ENCODE results near the gene SLC13A5.
"Not testable (repeated sequence)": the region's sequence is repeated elsewhere in the genome, so short reads cannot be mapped to it uniquely, and the experiment has no call there.

SLC13A5 gene

DNA sequence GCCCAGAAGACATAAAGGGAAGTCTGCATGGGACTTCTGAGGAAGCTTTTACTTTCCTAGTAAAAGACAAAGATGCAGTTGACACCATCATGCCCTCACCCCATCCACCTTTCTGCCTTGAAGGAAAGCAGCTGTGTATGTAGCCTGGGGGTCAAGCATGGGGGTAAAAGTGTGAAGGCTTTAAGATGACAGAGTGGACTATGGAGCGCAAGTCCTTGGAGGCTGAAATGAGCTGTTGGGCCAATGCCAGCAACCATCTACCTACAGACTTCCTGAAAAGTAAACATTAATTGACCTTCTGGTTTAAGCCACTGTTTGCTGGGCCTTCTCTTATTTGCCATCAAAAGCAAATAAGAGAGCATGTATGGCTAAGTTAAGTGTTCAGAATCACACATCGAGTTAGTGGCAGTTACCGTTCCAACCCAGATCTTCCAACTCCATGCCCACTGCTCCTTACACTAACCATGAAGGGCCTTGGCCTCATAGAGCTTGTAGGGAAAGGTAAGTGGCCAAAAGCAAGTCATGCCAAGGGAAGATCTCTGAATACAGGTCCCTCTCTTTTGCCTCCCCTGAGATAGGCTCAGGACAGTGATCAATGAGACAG is 30.0 kb downstream of the SLC13A5 start:
- DNase-seq, result no peak

DNA sequence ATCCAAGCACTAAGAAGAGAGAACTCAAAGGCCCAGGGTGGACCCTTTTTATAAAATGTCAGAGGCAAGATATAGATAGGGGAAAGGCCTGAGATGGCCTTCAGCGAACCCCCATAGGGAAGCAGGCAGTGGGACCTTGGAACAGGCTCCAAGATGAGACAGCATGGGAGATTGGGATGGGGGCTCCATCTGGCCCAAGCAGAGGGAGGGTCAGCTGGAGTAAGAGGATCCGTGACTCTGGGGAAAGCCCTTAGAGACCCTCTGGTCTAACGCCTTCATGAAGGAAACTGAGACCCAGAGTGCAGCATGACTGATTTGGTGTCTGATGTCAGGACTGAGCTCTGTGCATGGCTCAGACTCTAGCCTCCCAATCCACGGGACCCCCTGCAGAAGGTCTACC is 30.8 kb downstream of the SLC13A5 start:
- DNase-seq, result no peak

DNA sequence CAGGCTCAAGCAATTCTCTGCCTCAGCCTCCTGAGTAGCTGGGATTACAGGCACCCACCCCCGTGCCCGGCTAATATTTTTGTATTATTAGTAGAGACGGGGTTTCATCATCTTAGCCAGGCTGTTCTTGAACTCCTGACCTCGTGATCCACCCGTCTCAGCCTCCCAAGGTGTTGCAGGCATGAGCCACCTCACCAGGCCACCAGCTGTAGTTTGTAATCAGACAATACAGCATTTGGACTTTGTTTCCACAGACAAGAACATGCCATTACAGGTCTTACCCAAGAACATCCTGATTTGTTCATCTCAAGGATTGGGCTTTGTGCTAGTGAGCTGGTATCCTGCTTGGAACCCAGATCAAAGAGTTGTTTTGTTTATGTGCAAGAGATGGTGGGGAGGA is 31.5 kb downstream of the SLC13A5 start:
- no peak for DNase-seq

DNA sequence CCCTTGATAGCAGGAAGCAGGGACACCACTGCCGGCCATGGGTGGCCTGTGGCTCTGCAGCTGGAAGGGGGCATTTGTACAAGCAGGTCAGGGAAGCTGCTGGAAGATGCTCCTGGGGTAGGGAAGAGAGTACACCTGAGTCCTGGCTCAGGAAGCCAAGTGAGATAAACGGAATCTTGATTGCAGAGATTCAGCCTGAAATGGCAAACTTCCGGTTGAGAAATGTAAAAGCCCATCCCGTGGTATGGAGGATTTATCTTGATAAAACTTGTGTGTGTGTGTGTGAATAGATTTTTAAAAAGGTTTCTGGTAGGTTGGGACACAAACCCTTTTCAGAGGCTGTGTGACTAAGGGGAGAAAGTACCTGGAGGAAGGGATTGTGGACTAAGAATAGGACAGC is 32.0 kb downstream of the SLC13A5 start:
- no peak for DNase-seq

DNA sequence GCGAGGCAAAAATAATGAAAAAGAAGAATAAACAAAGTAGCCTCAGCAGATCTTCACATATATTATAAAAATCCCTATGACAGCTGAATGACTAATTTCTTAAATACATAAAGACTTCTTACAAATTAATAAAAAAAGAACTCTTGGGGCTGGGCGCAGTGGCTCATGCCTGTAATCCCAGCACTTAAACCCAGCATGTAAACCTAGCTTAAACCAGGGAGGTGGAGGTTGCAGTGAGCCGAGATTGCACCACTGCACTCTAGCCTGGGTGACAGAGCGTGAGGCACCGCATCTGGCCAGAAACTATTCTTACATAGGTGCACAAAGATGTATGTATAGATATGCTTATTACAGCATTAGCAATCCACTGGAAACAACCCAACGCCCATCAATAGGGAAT is 33.9 kb downstream of the SLC13A5 start:
- DNase-seq, result no peak

DNA sequence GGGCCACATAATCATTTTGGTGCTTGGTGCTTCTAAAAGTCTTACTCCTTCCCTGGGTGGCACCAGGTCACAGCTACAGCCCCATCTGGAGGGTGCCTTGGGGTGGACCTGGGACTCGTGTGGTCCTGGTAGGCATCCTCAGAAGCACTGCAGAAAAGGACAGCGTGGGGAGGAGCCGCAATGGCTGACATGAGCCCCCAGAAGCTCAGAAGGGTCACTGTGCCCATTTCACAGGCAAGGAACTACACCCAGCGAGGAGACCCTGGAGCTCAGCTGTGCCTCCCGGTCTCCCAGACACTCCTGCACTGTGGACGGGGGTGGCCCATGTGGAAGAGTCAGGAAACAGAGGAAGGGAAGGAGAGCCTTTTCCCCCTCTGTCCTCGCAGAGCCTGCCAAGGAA is 35.2 kb downstream of the SLC13A5 start:
- DNase-seq, result no peak

DNA sequence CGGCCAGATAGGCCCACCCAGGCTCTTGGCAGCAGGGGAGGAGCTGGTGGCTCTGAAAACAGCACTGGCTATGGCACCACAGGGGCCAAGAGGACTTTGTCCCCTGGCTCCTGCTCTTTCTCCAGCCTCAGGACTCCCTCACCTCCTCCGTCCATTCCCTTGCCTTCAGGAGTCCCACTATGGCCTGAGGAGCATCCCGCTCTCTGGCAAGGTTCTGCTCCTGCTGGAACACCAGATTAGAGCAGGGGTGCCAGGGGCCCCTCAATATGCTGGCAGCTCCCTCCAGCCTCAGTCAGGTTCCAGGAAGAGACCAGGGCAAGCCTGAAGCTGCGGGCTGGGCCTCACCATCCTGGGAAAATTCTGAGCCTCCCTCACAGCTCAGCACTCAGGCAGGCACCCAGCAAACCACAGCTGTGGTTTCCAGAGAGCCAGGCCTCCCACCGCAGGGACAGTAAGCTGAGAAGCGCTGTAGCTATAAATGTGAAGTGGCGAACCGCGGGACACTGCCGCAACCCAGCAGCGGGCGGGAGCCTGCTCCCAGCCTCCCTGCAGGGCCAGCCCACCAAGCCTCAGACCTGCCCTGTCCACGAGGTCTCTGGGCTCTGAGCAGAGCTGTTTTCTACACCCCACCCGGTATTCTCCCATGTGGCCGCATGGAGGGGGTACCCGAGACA is 35.9 kb downstream of the SLC13A5 start:
- peak; percentile 7 for DNase-seq

DNA sequence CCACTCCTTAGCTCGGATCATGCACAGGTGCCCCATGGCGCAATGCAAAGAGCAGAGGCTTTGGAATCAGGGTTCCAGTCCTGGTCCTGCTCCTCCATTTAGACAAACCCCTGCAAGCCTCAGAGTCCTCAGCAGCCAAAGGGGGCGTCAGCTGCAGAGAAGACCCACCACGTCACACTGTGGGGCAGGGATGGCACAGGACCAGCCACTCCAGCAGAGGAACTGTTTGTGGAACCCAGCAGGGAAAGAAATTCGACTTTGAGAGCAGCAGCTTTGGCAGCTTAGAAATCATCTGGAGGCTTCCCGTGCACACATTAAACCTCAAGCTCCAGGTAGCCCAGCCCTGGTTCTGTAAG is 36.4 kb downstream of the SLC13A5 start:
- no peak for DNase-seq

DNA sequence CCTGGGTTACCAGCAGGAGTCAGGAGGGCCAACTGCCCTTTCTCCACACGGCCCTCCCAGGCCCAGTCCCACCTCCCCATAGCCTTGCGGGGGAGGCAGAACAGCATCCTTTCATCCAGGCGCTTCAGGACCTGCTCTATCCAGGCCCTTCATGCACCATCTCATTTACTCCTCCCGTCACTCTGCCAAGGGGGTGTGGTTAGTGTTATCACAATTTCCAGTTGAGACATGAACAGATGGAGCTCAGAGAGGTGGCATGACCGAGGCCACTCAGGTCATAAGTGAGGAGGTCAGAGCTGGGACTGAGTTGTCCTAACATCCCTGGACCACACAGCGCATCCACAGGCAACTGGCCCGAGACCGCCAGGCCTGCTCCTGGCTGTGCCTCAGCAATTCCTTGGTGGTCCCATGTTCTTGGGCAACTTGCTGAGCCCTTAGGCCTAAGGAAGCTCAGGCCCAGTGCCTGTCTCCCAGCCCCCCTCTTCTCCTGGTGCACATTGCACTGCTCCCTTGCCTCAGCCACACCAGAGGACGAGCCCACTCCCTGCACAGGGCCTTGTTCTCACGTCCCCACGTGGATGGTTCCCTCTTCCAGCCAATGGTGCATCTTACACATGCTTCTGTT is 37.9 kb downstream of the SLC13A5 start:
- no peak for DNase-seq

DNA sequence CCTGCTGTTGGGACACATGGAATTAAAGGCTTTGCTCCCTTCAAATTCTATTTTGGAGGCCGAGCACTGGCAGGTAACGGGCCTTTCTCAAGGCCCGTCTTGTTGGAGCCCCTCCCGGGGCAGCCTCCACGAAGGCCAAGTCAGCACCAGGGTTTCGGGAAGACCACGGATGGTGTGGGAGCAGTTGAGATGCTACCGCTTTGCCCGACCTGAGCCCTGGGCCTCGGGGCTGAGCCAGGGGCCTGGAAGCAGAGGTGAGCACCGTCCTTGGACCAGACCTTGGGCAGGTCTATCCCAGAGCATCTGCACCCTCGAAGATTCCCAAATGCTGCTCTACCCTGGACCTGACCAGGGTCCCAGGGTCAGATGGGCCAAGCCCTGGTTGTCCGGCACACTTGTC is 38.6 kb downstream of the SLC13A5 start:
- no peak for DNase-seq

DNA sequence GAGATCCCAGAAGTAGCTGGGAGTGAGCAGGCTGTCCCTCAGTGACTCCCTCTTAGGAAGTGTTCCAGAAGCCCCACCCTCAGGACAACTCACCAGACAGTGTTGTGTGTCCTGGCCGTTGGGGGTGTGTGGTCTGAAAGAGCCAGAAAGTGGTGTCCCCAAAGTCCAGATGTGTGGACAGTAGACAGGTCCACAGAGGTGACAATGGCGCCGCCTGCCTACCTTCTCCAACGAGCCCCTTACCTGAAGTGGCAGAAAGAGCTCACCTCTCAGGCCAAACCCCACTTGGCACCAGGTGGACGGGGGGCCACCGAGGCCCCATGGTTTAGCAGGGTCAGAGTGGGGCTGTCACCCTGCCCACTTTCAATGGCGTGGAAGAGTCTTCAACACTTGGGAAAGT is 41.7 kb downstream of the SLC13A5 start:
- no peak for DNase-seq

DNA sequence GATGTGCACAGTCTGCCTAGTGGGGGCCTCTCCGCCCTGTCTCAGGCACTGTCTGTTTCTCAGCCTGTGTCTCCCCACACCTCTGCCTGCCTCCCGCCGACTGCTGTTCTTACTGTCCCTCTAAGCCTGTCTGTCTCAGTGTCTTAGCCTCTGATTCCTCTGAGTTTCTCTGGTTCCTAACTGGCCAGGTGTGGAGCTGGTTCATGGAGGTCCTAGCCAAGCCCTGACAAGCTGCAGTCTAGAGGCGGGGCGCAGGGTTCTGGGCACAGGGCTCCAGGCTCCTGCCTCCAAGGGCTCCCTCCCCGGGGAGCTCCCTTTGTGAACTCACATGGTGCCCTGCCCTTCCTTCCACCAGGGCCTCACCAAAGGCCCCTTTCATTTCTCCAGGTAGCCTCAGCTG is 42.2 kb downstream of the SLC13A5 start:
- DNase-seq, result no peak

DNA sequence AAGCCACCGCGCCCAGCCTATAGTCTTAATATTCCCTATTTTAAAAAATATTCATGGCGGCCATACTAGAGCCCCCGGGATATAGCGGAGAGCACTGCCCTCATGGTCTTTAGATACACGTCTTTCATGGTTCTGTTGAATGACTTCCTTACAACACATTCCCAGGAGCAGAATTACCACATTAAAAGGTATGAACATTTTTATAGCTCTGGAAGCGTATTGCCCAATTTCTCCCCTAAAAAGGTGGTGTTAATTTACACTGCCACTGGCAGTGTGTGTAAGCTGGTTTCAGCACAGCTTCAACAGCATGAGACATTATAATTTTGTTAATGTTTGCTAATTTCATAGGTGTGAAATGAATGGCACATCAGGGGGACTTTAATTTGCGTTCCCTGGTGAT is 42.6 kb downstream of the SLC13A5 start:
- no peak for DNase-seq

DNA sequence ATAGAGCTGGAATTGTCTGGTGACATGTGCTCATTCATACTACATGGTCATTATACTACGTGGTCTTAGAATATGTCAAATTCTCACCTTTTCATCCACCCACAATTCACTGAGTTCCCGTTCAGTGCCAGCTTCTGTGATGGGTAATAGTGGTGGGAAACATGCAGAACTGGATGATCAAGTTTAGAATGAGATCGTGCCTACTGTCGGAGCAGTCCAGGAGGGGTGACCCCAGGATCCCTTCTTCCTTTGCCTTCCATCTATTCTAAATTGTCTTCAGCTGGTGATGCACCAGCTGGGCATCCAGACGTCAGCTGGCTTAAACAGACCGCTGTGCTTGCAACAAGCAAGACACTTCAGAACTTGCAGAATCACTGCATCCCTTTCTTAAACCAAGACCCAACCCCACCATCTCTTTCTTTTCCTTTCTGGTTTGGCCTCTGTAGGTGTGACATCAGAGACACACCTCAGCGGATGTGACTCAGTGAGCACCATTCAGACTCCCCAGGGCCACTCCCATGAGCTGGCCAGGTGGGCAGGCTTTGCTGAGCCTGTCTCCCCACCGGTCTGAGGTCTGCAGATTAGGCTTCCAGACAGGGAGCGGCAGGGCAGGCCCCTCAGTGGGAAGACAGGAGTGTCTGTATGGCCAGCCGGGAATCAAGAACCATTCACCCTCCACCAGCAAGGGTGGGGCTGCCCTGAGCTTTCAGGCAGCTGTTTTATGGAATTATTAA is 43.5 kb downstream of the SLC13A5 start:
- DNase-seq, result no peak

DNA sequence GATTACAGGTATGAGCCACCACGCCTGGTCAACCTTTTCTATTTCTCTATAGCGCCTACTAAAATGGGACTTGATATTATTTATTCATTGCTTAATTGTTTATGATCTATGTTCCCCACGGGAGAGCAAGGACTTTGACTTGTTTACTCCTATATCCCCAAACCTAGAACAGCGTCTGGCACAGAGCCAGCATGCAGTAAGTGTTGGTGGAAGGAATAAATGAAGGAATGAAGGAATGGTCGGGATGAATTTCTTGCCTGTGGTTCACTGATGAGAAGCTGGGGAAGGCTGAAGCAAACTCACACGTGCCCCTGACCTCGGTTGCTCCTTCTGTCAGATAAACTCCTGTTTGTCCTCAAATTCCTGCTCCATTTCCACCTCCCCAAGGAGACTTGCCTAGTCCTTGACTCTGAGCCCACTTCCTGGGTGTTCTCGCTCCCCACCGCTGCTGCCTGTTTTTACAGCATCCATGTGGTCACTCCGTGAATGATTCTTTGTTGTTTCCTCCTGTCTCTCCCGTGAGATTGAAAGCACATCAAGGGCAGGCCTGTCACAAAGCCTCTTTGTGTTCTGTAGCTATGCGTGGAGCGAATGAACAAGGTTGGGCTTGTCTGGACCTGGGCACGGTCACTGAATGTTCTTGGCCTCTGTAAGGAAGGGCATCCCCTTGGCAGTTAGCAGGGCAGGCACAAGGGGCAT is 44.3 kb downstream of the SLC13A5 start:
- no peak for DNase-seq

DNA sequence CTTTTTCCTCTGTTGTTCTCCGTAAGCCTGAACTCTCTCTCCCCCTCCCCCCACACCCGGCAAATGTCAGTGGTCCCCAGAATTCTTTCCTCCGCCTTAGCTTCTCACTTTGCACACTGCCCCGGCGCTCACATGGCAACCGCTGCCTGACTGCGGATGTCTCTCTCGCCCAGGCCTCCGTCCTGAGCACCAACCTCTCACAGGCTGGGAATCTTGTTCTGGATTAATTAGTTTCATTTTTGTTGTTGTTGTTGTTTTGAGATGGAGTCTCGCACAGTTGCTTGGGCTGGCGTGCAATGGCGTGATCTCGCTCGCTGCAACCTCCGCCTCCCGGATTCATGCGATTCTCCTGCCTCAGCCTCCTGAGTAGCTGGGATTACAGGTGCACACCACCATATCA is 45.0 kb downstream of the SLC13A5 start:
- DNase-seq, result no peak

DNA sequence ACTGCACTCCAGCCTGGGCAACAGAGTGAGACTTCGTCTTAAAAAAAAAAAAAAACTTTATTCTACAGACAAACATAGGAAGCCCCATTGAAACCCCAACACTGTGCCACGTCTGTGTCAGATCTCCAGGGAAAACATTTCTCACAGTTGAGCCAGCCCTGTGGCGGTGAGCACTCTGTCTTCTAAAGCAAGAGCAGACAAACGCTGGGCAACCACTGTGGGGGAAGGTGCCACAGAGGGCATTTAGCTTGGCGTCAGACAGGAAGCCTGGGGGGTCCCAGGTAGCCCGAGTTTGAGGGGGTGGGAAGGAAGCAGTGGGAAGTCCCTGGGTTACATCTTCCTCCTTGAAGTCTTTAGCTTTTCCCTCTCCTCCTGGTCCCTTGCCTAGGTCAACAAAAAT is 45.7 kb downstream of the SLC13A5 start:
- no peak for DNase-seq

DNA sequence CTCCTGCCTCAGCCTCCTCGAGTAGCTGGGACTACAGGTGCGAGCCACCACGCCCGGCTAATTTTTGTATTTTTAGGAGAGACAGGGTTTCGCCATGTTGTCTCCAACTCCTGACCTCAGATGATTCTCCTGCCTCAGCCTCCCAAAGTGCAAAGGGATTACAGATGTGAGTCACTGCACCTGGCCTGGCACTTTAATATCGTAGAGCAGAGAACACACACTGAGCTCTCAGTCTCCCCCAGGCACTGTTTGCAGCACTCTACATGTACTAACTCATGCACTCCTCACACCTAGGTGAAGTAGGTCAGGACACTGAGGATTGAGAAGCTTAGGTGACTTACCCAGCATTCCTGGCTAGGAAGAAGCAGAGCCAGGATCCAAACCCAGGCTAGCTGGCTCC is 46.6 kb downstream of the SLC13A5 start:
- no peak for DNase-seq

DNA sequence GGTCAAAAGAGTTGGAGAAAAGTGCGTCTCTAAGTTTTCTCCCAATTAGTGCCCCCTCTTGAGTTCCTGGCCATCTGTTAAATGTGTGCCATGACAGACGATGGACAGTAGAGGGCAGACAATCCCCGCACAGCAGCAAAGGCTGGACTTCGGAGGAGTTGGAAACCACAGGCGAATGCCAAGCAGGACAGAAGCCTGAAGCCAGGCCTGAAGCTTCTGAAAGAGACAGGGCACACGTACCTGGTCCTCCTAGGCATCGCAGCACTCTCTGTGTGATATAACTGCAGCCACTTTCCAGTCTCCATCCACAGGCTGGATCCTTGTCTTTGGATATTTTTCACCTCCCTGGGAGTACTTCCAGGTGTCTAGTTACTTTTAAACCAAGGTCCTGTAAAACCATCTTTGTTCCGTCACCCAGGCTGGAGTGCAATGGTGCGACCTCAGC is 47.1 kb downstream of the SLC13A5 start:
- DNase-seq, result peak; percentile 4

DNA sequence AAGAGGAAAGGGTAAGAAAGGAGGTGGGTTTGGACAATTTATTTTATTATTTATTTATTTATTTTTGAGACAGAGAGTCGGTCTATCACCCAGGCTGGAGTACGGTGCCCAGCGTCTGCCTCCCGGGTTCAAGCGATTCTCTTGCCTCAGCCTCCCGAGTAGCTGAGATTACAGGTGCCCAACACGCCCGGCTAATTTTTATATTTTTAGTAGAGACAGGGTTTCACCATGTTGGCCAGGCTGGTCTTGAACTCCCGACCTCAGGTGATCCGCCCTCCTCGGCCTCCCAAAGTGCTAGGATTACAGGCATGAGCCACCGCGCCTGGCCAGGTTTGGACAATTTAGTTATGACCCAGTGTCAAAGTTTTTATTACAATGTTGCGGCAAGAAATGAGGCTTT is 50.0 kb downstream of the SLC13A5 start:
- not testable (repeated sequence) for DNase-seq

DNA sequence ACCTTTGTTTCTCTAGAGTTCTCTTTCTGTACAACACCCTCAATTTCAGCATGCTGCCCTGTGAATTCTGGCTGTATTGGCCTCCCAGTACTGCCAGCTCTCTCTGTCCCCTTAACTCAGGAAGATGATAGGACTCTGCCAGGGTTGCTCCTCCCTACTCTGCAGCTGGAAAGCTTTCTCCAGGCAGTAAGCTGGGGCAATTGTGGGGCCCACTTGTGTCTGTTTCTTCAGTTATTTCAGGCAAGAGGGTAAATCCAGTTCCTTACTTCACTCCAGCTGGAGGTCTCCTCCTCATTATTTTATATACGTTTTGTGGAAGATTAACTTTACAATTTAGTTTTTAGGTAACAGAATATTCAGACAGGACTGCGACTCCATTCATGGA is 51.7 kb downstream of the SLC13A5 start:
- no peak for DNase-seq

DNA sequence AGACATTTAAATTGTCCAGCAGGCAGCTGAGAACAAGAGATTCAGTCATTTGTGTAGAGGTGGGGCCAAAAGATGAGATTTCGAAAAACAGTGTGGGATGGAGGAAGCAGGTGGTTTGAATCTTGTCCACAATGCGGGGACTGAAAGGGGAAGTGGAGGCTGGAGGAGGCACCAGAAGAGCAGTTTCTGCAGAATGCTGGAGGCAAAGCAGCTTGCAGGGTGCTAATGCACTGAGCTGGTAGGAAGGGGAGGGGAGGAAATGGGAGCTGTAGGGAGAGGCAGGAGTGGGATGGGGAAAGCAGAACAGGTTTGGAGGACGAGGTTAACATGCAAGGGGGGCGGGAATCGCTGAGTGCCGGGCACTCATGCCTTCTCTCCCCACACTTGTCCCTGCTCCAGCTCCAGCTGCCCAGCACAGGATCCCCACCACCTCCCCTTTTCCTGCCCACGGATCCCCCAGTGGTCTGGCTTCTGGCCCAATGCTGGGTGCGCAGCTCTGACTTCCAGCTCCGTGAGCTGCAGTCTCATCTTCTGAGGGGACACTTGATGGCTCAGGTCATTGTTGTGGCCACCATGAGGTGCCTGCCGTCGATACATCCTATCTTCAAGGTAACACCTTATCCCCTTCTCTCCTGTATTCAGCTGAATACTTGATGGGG is 52.2 kb downstream of the SLC13A5 start:
- peak; percentile 61 for DNase-seq

DNA sequence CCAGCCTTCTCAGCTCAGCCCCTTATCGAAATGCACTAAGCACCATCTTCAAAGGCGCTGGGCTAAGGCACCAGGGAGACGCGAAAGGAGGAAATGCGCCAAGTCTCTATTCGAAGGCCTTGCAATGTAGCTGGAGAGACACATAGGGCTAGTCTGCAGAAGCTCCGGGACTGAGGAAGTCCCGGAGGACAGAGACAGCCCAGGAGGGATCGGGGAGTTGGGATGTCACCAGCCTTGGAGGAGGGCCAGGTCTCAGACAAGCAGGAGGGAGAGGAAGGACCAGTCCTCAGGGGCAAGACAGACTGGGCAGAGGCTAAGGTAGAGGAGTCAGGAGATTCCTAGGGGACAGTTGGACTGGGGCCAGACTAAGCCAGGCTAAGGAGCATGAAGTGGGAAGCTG is 53.1 kb downstream of the SLC13A5 start:
- DNase-seq, result no peak

Measured in GF-D8 (cell line).